H9 (cell line): ENCODE measurements around the gene DIRAS2. TPM values are rescaled to one million over a fixed set of nuclear protein-coding genes. Genes with fewer than 3 reads are reported as not detected.

Source experiments
- DNase-seq: peaks from one replicate; pipeline ENCODE4 v3.0.0-alpha.2; 2017
- H2AFZ ChIP-seq: one replicate; pipeline ENCODE4 v1.6.1; 2013; ENCODE audit warnings: mild to moderate bottlenecking, low read length, control low read depth, moderate library complexity
- H2AK5ac ChIP-seq: 2 replicates; pipeline ENCODE4 v1.6.1; 2013; ENCODE audit warnings: low read length, control low read depth, mixed read lengths; ENCODE audit not compliant: insufficient read length
- H2BK120ac ChIP-seq: one replicate; pipeline ENCODE4 v1.6.1; 2013; ENCODE audit warnings: low read depth, mild to moderate bottlenecking, low read length, control low read depth, inconsistent platforms; ENCODE audit not compliant: poor library complexity, severe bottlenecking
- H2BK12ac ChIP-seq: 2 replicates; pipeline ENCODE4 v1.6.1; 2013; ENCODE audit warnings: low read length, control low read depth, mixed read lengths, low read depth; ENCODE audit not compliant: insufficient read length
- H2BK15ac ChIP-seq: 2 replicates; pipeline ENCODE4 v1.6.1; 2013; ENCODE audit warnings: low read depth, low read length, control low read depth
- H2BK20ac ChIP-seq: one replicate; pipeline ENCODE4 v1.6.1; 2013; ENCODE audit warnings: low read depth, mild to moderate bottlenecking, low read length, control low read depth, inconsistent platforms; ENCODE audit not compliant: poor library complexity, severe bottlenecking
- H2BK5ac ChIP-seq: 2 replicates; pipeline ENCODE4 v1.6.1; 2013; ENCODE audit warnings: low read length, control low read depth, mixed read lengths; ENCODE audit not compliant: insufficient read length
- H3K14ac ChIP-seq: 2 replicates; pipeline ENCODE4 v1.6.1; 2013; ENCODE audit warnings: low read length, control low read depth; ENCODE audit not compliant: insufficient read depth
- H3K18ac ChIP-seq: 2 replicates; pipeline ENCODE4 v1.6.1; 2013; ENCODE audit warnings: low read depth, mild to moderate bottlenecking, mixed read lengths, low read length, control low read depth; ENCODE audit not compliant: insufficient read length
- H3K23ac ChIP-seq: 2 replicates; pipeline ENCODE4 v1.6.1; 2013; ENCODE audit warnings: low read length, control low read depth, mixed read lengths, low read depth; ENCODE audit not compliant: insufficient read length
- H3K23me2 ChIP-seq: 2 replicates; pipeline ENCODE4 v1.6.1; 2013; ENCODE audit warnings: low read depth, mild to moderate bottlenecking, mixed read lengths, low read length, control low read depth; ENCODE audit not compliant: insufficient read length, poor library complexity, severe bottlenecking
- H3K27ac ChIP-seq: 2 replicates; pipeline ENCODE4 v1.5.1; 2013; ENCODE audit warnings: low read length, control low read depth, mixed read lengths, low read depth; ENCODE audit not compliant: insufficient read length
- H3K27me3 ChIP-seq: 2 replicates; pipeline ENCODE4 v1.6.1; 2013; ENCODE audit warnings: low read length, control low read depth, inconsistent platforms; ENCODE audit not compliant: insufficient read depth
- H3K4ac ChIP-seq: 2 replicates; pipeline ENCODE4 v1.6.1; 2013; ENCODE audit warnings: low read depth, mild to moderate bottlenecking, control low read depth, inconsistent platforms, low read length, moderate library complexity
- H3K4me1 ChIP-seq: 2 replicates; pipeline ENCODE4 v1.6.1; 2013; ENCODE audit warnings: low read length, control low read depth, inconsistent platforms; ENCODE audit not compliant: insufficient read depth
- H3K4me2 ChIP-seq: 2 replicates; pipeline ENCODE4 v1.6.1; 2013; ENCODE audit warnings: low read length, control low read depth, mixed read lengths; ENCODE audit not compliant: insufficient read length, insufficient read depth
- H3K56ac ChIP-seq: 2 replicates; pipeline ENCODE4 v1.6.1; 2013; ENCODE audit warnings: low read depth, mild to moderate bottlenecking, mixed read lengths, low read length, control low read depth; ENCODE audit not compliant: insufficient read length
- H3K79me1 ChIP-seq: 2 replicates; pipeline ENCODE4 v1.6.1; 2013; ENCODE audit warnings: low read depth, mild to moderate bottlenecking, moderate library complexity, low read length, control low read depth, inconsistent platforms; ENCODE audit not compliant: insufficient read depth, poor library complexity, severe bottlenecking
- H3K79me2 ChIP-seq: 2 replicates; pipeline ENCODE4 v1.6.1; 2013; ENCODE audit warnings: low read length, control low read depth, inconsistent platforms; ENCODE audit not compliant: insufficient read depth
- H3K9ac ChIP-seq: 2 replicates; pipeline ENCODE4 v1.6.1; 2013; ENCODE audit warnings: low read length, control low read depth, mixed read lengths; ENCODE audit not compliant: insufficient read length; ENCODE audit errors: extremely low read depth
- H3K9me3 ChIP-seq: one replicate; pipeline ENCODE4 v1.6.1; 2013; ENCODE audit warnings: low read depth, low read length, inconsistent platforms; ENCODE audit not compliant: control insufficient read depth
- H3T11ph ChIP-seq: one replicate; pipeline ENCODE4 v1.6.1; 2013; ENCODE audit warnings: mild to moderate bottlenecking, low read length, control low read depth, inconsistent platforms
- H4K20me1 ChIP-seq: one replicate; pipeline ENCODE4 v1.6.1; 2013; ENCODE audit not compliant: control insufficient read depth, insufficient read length, insufficient read depth
- H4K5ac ChIP-seq: 2 replicates; pipeline ENCODE4 v1.6.1; 2013; ENCODE audit warnings: low read depth, mild to moderate bottlenecking, mixed read lengths, low read length, control low read depth; ENCODE audit not compliant: insufficient read length
- H4K8ac ChIP-seq: replicated peaks from 2 replicates; pipeline ENCODE4 v1.6.1; 2013; ENCODE audit warnings: low read length, control low read depth, mixed read lengths, low read depth; ENCODE audit not compliant: insufficient read length
- H4K91ac ChIP-seq: 2 replicates; pipeline ENCODE4 v1.6.1; 2013; ENCODE audit warnings: low read depth, mild to moderate bottlenecking, moderate library complexity, mixed read lengths, low read length, control low read depth; ENCODE audit not compliant: insufficient read length
- H3K27ac Mint-ChIP-seq, 3 experiments: 2 replicates in 2 of 3; 3 replicates in 1 of 3; pipeline ENCODE4 v1.8.0; 2020 to 2021; ENCODE audit warnings: mixed read lengths in 3 of 3, mild to moderate bottlenecking in 1 of 3, moderate library complexity in 1 of 3
- H3K27me3 Mint-ChIP-seq: 2 replicates; pipeline ENCODE4 v1.8.0; 2021; ENCODE audit warnings: low read depth, mild to moderate bottlenecking, moderate library complexity, mixed read lengths
- H3K36me3 Mint-ChIP-seq, 3 experiments: 2 replicates in 2 of 3; 3 replicates in 1 of 3; pipeline ENCODE4 v1.8.0; 2020 to 2021; ENCODE audit warnings: low read depth in 3 of 3, mixed read lengths in 3 of 3; ENCODE audit not compliant: insufficient read depth in 1 of 3
- H3K4me1 Mint-ChIP-seq, 2 experiments: 2 replicates each; pipeline ENCODE4 v1.8.0; 2020; ENCODE audit warnings: mixed read lengths in 2 of 2
- H3K4me3 Mint-ChIP-seq, 2 experiments: 2 replicates in 1 of 2; 3 replicates in 1 of 2; pipeline ENCODE4 v1.8.0; 2020 to 2021; ENCODE audit warnings: mild to moderate bottlenecking in 2 of 2, mixed read lengths in 2 of 2, moderate library complexity in 1 of 2
- H3K9me3 Mint-ChIP-seq, 2 experiments: 2 replicates in 1 of 2; 3 replicates in 1 of 2; pipeline ENCODE4 v1.8.0; 2020; ENCODE audit warnings: mild to moderate bottlenecking in 2 of 2, mixed read lengths in 2 of 2, moderate library complexity in 1 of 2
- WGBS: extraction: QIAGEN DNeasy Blood & Tissue Kit; methylation state at CpG from one replicate; pipeline ENCODE4 v1.1.7; 2013; ENCODE audit warnings: missing lambda C conversion rate, low lambda C conversion rate, mixed read lengths; ENCODE audit not compliant: insufficient read length; ENCODE audit errors: extremely low coverage; 5-methylcytosine and 5-hydroxymethylcytosine counted together
- total RNA-seq: library from RNA; stranded (reverse); gene quantifications from 2 replicates; pipeline ENCODE4 v1.2.1, GENCODE V29; 2021
- TF ChIP-seq, protein P1 (sequence below): fragments of 200-600 bp; sonication (generic); conservative IDR thresholded peaks from 3 replicates; pipeline ENCODE4 v1.8.0; 2021; ENCODE audit warnings: antibody characterized with exemption, mild to moderate bottlenecking

DIRAS2 gene
- total RNA-seq, 1 experiment from 2014 or later = not detected

GRCh38 chr9:90684106-90684505 lies 41.5 kb upstream of the DIRAS2 start:
- H2BK120ac ChIP-seq = no peak overlapping the region
- no peak overlapping the region for H3K4ac ChIP-seq
- H3K9me3 ChIP-seq = peaks cover 4% of the 10 kb centered on the region
- Mint-ChIP-seq H3K27me3 (peaks cover 5% of the 10 kb centered on the region; the same call in 1 of the 2 replicates), H3K9me3 (peaks cover 15 to 20% of the 10 kb centered on the region in 2 experiments), H3K4me1 (peaks cover 4 to 7% of the 10 kb centered on the region in 2 experiments; a peak in 3 of 4 replicates), H3K4me3 (no peak overlapping the region), H3K27ac (no peak overlapping the region), H3K36me3 (no peaks in the 10 kb centered on the region; a peak in 1 of 7 replicates)
- H3K4me1 ChIP-seq = no peaks in the 10 kb centered on the region
- WGBS = no CpG with 5 or more reads among the region's 1 CpG
- no peak for DNase-seq
- no peak overlapping the region for H2AK5ac ChIP-seq
- H3K79me2 ChIP-seq = no peaks in the 10 kb centered on the region
- no peak overlapping the region for H4K91ac ChIP-seq
- no peaks in the 10 kb centered on the region for H3K23me2 ChIP-seq
- no peak overlapping the region for H2BK12ac ChIP-seq
- no peak overlapping the region for H3K23ac ChIP-seq
- H3K56ac ChIP-seq = no peak overlapping the region
- no peaks in the 10 kb centered on the region for H3K79me1 ChIP-seq
- no peak overlapping the region for H3K9ac ChIP-seq
- H3K27me3 ChIP-seq = no peaks in the 10 kb centered on the region
- no peaks in the 10 kb centered on the region for H4K20me1 ChIP-seq
- no peak overlapping the region for H4K5ac ChIP-seq
- H2BK5ac ChIP-seq = no peak overlapping the region
- no peak overlapping the region for H3K14ac ChIP-seq
- H3T11ph ChIP-seq = no peak overlapping the region
- H2AFZ ChIP-seq = no peak overlapping the region
- H3K4me2 ChIP-seq = no peak overlapping the region
- H3K18ac ChIP-seq = no peak overlapping the region
- TF ChIP-seq, protein P1, sequence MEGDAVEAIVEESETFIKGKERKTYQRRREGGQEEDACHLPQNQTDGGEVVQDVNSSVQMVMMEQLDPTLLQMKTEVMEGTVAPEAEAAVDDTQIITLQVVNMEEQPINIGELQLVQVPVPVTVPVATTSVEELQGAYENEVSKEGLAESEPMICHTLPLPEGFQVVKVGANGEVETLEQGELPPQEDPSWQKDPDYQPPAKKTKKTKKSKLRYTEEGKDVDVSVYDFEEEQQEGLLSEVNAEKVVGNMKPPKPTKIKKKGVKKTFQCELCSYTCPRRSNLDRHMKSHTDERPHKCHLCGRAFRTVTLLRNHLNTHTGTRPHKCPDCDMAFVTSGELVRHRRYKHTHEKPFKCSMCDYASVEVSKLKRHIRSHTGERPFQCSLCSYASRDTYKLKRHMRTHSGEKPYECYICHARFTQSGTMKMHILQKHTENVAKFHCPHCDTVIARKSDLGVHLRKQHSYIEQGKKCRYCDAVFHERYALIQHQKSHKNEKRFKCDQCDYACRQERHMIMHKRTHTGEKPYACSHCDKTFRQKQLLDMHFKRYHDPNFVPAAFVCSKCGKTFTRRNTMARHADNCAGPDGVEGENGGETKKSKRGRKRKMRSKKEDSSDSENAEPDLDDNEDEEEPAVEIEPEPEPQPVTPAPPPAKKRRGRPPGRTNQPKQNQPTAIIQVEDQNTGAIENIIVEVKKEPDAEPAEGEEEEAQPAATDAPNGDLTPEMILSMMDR = no peak
- H4K8ac ChIP-seq = no peak overlapping the region
- H2BK20ac ChIP-seq = no peak overlapping the region
- no peak overlapping the region for H2BK15ac ChIP-seq
- no peak overlapping the region for H3K27ac ChIP-seq
